MM.1S (cell line): ENCODE data around the gene TP53I13.

ENCODE experiments used
- DNase-seq: peaks from one replicate; pipeline ENCODE4 v3.0.0-alpha.2; 2015
- H2AFZ ChIP-seq: fragments of 300-600 bp; sonication (generic); 2 replicates; pipeline ENCODE4 v1.6.0; 2016; ENCODE audit warnings: antibody characterized with exemption, low read length
- H3F3A ChIP-seq: fragments of 300-600 bp; sonication (generic); 2 replicates; pipeline ENCODE4 v1.6.1; 2016; ENCODE audit warnings: mild to moderate bottlenecking, antibody characterized with exemption, low read length, moderate library complexity, mixed read lengths; ENCODE audit not compliant: insufficient read depth
- H3K27ac ChIP-seq: fragments of 300-600 bp; sonication (generic); 2 replicates; pipeline ENCODE4 v1.5.1; 2016; ENCODE audit warnings: mild to moderate bottlenecking, low read length
- H3K27me3 ChIP-seq: fragments of 300-600 bp; sonication (generic); replicated peaks from 2 replicates; pipeline ENCODE4 v1.6.0; 2016; ENCODE audit warnings: low read length; ENCODE audit not compliant: insufficient read depth
- H3K36me3 ChIP-seq: fragments of 300-600 bp; sonication (generic); replicated peaks from 2 replicates; pipeline ENCODE4 v1.6.1; 2016; ENCODE audit warnings: mild to moderate bottlenecking, low read length, mixed read lengths; ENCODE audit not compliant: insufficient read depth
- H3K4me1 ChIP-seq: fragments of 300-600 bp; sonication (generic); 2 replicates; pipeline ENCODE4 v1.6.1; 2016; ENCODE audit warnings: low read length, mixed read lengths
- H3K4me2 ChIP-seq: fragments of 300-600 bp; sonication (generic); 2 replicates; pipeline ENCODE4 v1.6.0; 2016; ENCODE audit warnings: low read depth, low read length
- H3K4me3 ChIP-seq: fragments of 300-600 bp; sonication (generic); 2 replicates; pipeline ENCODE4 v1.5.1; 2016; ENCODE audit warnings: low read length, mixed read lengths
- H3K79me2 ChIP-seq: fragments of 300-600 bp; sonication (generic); 2 replicates; pipeline ENCODE4 v1.6.1; 2016; ENCODE audit warnings: mixed run types, low read length, mixed read lengths
- H3K9ac ChIP-seq: fragments of 300-600 bp; sonication (generic); 2 replicates; pipeline ENCODE4 v1.6.1; 2016; ENCODE audit warnings: low read length, mixed read lengths
- H3K9me2 ChIP-seq: fragments of 300-600 bp; sonication (generic); replicated peaks from 2 replicates; pipeline ENCODE4 v1.6.1; 2016; ENCODE audit warnings: mild to moderate bottlenecking, low read length, mixed read lengths; ENCODE audit not compliant: insufficient read depth
- H3K9me3 ChIP-seq: fragments of 300-600 bp; sonication (generic); replicated peaks from 2 replicates; pipeline ENCODE4 v1.6.1; 2016; ENCODE audit warnings: mild to moderate bottlenecking, low read length, mixed read lengths; ENCODE audit not compliant: insufficient read depth
- H4K20me1 ChIP-seq: fragments of 300-600 bp; sonication (generic); 2 replicates; pipeline ENCODE4 v1.6.1; 2016; ENCODE audit warnings: mild to moderate bottlenecking, low read length, moderate library complexity, mixed read lengths; ENCODE audit not compliant: insufficient read depth
- EZH2 ChIP-seq: fragments of 300-600 bp; sonication (generic); optimal IDR thresholded peaks from 2 replicates; pipeline ENCODE3; 2017; ENCODE audit warnings: low read depth, mild to moderate bottlenecking, antibody characterized with exemption, low read length, mixed read lengths
- EZH2phosphoT487 ChIP-seq: fragments of 300-600 bp; sonication (generic); IDR thresholded peaks from 2 replicates; pipeline ENCODE4 v1.6.1; 2018; ENCODE audit warnings: antibody characterized with exemption, low read length
- TF ChIP-seq, protein P1 (sequence below): fragments of 300-600 bp; sonication (generic); IDR thresholded peaks from 2 replicates; pipeline ENCODE4 v1.5.1; 2016; ENCODE audit warnings: antibody characterized with exemption, low read length, mixed read lengths

The TP53I13 gene

DNA sequence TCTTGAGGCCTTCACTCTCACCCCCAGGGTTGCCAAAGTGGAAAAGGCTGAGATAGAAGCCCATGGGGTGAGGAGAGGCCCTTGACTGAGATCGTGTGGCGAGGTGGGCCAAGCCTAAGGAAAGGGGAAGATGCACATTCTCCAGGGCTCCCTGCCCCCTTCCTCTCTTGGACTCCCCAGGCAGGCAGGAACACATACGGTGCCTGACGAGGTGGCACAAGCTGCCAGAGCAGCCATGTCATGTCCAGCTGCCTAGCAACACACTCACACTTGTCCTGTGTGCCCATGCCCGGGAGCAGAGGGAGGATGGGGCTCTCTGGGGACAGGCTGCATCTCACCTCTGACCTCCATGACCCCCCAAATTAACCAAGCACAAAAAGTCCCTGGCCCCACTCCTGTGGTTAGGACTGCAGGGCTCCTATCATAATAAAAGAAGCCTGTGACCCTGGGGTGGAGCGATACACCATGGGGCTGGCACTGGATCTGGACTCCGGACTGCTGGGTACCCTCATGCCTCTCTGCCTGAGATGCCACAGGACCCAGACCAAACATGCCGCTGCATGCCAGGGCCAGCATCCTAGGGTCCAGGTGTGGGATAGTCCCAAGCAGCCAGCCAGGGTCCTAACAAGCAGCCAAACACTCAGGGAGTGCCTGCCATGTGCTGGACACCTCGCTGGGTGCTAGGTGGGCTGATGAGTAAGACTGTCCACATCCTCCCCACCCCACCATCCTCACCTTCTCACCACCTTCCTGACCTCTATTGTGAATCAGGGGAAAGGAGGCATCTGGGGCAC, 18.4 kb downstream of the TP53I13 start:
- Histone ChIP-seq H3K4me1 (peaks cover 22% of the 10 kb centered on the region), H3F3A (0 out of 2 replicates have a peak, but pooled peaks cover under 1% of the 10 kb centered on the region), H3K9me2 (no peaks in the 10 kb centered on the region), H3K27ac (no peak overlapping the region), H2AFZ (no peak overlapping the region), H3K36me3 (no peaks in the 10 kb centered on the region), H3K27me3 (no peaks in the 10 kb centered on the region), H3K4me2 (no peak overlapping the region), H3K79me2 (peaks cover 57% of the 10 kb centered on the region), H4K20me1 (no peaks in the 10 kb centered on the region), H3K4me3 (no peak overlapping the region), H3K9me3 (no peaks in the 10 kb centered on the region), H3K9ac (no peak overlapping the region)
- TF ChIP-seq, protein P1, sequence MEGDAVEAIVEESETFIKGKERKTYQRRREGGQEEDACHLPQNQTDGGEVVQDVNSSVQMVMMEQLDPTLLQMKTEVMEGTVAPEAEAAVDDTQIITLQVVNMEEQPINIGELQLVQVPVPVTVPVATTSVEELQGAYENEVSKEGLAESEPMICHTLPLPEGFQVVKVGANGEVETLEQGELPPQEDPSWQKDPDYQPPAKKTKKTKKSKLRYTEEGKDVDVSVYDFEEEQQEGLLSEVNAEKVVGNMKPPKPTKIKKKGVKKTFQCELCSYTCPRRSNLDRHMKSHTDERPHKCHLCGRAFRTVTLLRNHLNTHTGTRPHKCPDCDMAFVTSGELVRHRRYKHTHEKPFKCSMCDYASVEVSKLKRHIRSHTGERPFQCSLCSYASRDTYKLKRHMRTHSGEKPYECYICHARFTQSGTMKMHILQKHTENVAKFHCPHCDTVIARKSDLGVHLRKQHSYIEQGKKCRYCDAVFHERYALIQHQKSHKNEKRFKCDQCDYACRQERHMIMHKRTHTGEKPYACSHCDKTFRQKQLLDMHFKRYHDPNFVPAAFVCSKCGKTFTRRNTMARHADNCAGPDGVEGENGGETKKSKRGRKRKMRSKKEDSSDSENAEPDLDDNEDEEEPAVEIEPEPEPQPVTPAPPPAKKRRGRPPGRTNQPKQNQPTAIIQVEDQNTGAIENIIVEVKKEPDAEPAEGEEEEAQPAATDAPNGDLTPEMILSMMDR: no peak
- TF ChIP-seq EZH2 (no peak), EZH2phosphoT487 (no peak)
- no peak for DNase-seq

DNA sequence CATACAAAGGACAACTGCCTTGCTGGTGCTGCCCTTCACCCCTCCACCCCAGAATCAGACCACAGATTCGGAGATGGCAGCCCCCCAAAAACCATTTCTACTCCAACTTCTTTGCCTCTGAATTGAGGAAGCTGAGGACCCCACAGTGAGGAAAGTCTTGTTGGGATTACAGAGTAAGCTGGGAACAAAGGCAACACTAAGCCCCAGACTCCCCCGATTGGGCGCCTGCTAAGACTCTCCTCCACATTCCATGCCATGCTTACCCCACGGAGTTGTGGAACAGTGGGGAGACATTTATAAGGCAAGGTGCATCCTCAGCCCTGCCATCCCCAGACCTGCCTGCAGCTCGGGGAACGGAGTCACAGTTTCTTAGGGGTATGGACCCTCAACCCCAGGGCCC, 19.1 kb downstream of the TP53I13 start:
- no peaks in the 10 kb centered on the region for H4K20me1 ChIP-seq

DNA sequence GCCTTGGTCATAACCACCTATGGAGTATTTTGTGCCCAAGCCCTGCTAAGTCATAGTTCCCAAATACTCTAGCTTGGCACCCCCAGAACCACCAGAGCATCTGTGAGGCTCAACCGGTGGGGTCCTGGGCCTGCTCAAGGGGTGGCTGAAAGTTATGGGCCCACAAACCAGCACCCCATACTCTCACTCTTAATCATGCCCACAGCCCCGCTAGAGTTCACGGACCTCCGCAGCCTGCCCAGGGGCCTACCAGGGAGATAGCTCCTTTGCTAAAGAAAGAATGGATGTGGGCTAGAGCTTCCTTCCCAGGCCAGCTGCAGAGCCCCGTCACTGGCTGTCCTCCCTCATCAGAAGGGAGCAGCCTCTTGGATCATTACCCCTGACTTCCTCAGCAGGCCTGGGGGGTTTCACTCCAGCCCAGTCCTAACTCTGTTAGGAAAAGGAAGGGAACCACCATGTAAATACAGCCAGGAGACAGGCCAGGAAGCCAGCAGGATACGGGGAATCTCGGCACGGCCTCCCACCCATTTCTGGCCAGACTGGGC, 19.6 kb downstream of the TP53I13 start:
- no peak for TF ChIP-seq EZH2phosphoT487
- TF ChIP-seq, protein P1: no peak
- no peak for TF ChIP-seq EZH2
- Histone ChIP-seq H3K27me3 (no peaks in the 10 kb centered on the region), H3K36me3 (no peaks in the 10 kb centered on the region), H3F3A (peaks cover 6% of the 10 kb centered on the region; the same call in 1 of the 2 replicates), H3K27ac (no peak overlapping the region), H3K4me1 (peaks cover 32% of the 10 kb centered on the region), H3K79me2 (peaks cover 55% of the 10 kb centered on the region), H4K20me1 (no peaks in the 10 kb centered on the region), H3K4me2 (peak overlapping the region; percentile 90), H3K4me3 (peak overlapping the region; percentile 78), H3K9me3 (no peaks in the 10 kb centered on the region), H3K9ac (peak overlapping the region; percentile 68; the same call in 1 of the 2 replicates), H2AFZ (peak overlapping the region; percentile 57; the same call in 1 of the 2 replicates), H3K9me2 (no peaks in the 10 kb centered on the region)
- no peak for DNase-seq

More for the DNA sequence above, 19.1 kb downstream of the TP53I13 start:
- no peak for DNase-seq
- Histone ChIP-seq H3K36me3 (no peaks in the 10 kb centered on the region), H3K9me2 (no peaks in the 10 kb centered on the region), H3K27ac (no peak overlapping the region), H3K9me3 (no peaks in the 10 kb centered on the region), H3K4me2 (peak overlapping the region; percentile 90; the same call in 1 of the 2 replicates), H3F3A (peaks cover 6% of the 10 kb centered on the region; the same call in 1 of the 2 replicates), H3K9ac (peak overlapping the region; percentile 68; the same call in 1 of the 2 replicates), H2AFZ (no peak overlapping the region), H3K4me3 (peak overlapping the region; percentile 78; the same call in 1 of the 2 replicates), H3K27me3 (no peaks in the 10 kb centered on the region), H3K4me1 (peaks cover 29% of the 10 kb centered on the region), H3K79me2 (peaks cover 55% of the 10 kb centered on the region)
- TF ChIP-seq EZH2phosphoT487: no peak
- no peak for TF ChIP-seq EZH2
- TF ChIP-seq, protein P1: no peak
